ENCODE data around the gene HDAC8. TPM values are rescaled to one million over a fixed set of nuclear protein-coding genes. Genes with fewer than 3 reads are reported as not detected.

HDAC8 gene
- total and polyA plus RNA-seq, 2 donors (not counting 1 experiment from before 2014, with no cell fraction given): 13.3 to 41.9 TPM

DNA sequence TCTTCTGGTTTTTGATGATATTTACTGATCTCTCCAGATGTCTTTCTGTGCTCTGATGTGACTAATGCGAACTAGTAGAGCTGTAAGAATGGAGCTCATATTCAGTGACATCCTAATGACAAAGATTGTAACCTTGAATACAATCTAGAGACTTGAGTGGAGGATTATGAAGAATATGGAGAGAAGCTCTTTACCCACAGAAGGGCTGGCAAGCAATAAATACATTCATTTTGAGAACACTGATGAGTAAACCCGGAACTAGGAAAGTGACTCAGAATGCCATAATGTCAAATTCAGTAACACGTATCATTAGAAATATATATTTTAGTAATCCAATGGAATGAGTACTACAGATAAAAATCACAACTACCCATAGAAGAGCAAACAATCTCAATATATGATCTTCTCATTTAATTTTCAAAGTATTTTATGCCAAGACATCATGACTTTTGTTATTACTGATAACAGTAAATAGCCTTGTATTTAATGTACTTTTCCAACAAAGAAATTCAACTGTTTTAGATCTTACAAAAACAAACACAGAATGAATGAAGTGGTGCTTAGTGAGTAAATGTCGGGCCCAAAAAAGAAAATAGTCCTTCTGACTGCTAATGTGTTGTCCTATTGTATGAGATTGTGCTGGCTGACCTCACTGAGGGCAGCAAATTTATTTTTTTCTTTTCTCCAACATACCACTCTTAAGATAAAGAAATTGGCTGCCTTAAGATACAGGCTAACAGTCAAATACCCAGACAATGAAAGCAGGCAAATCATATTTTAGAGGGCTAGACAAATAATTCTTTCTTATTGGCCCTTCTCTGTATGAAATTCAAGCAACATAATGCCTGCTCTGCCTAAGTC is 49.2 kb upstream of the HDAC8 start:
- Mint-ChIP-seq H3K27me3 (peaks cover 3% of the 10 kb centered on the region), H3K4me3 (no peak overlapping the region), H3K4me1 (no peaks in the 10 kb centered on the region), H3K9me3 (ENCODE audit: insufficient read depth) (no peaks in the 10 kb centered on the region), H3K27ac (no peak overlapping the region)
- Histone ChIP-seq H3K4me2 (replicated peaks; ENCODE audit: low read depth, low read length, poor library complexity, severe bottlenecking) (no peak overlapping the region), H3K4me3 (ENCODE audit: control extremely low read depth in 1 of 5, extremely low read depth in 1 of 5, insufficient read depth in 1 of 5, low read depth in 2 of 5, low read length in 4 of 5) (no peak overlapping the region), H2AFZ (ENCODE audit: insufficient read depth, low read depth, low read length, poor library complexity, severe bottlenecking) (no peak overlapping the region), H3K9ac (ENCODE audit: low read length) (no peak overlapping the region), H3K9me3 (ENCODE audit: control extremely low read depth in 1 of 3, control insufficient read depth in 2 of 3, insufficient read depth in 1 of 3, low read length in 2 of 3) (no peaks in the 10 kb centered on the region), H4K20me1 (ENCODE audit: control insufficient read depth, insufficient read depth, low read length, poor library complexity, severe bottlenecking) (no peaks in the 10 kb centered on the region), H3K27me3 (replicated peaks in 1 of 4; ENCODE audit: control extremely low read depth in 1 of 4, control insufficient read depth in 3 of 4, insufficient read depth in 4 of 4, low read length in 3 of 4) (no peaks in the 10 kb centered on the region), H3K27ac (ENCODE audit: low read length in 2 of 2) (no peak overlapping the region), H3K36me3 (replicated peaks in 1 of 2; ENCODE audit: control extremely low read depth in 1 of 2, control insufficient read depth in 1 of 2, extremely low read depth in 1 of 2, insufficient read depth in 2 of 2, low read length in 1 of 2) (no peaks in the 10 kb centered on the region), H3K79me2 (ENCODE audit: control insufficient read depth, insufficient read depth, low read length) (no peaks in the 10 kb centered on the region), H3K4me1 (ENCODE audit: control insufficient read depth in 2 of 2, insufficient read depth in 2 of 2, low read length in 2 of 2) (no peaks in the 10 kb centered on the region)
- ChIA-PET CTCF (no interaction called here), POLR2A (no interaction called here)
- intact Hi-C loops (cut with micrococcal nuclease): no loop called here
- DNase-seq (no peak), ATAC-seq (ENCODE audit: low read depth) (no peak)
- TF ChIP-seq, protein P1, sequence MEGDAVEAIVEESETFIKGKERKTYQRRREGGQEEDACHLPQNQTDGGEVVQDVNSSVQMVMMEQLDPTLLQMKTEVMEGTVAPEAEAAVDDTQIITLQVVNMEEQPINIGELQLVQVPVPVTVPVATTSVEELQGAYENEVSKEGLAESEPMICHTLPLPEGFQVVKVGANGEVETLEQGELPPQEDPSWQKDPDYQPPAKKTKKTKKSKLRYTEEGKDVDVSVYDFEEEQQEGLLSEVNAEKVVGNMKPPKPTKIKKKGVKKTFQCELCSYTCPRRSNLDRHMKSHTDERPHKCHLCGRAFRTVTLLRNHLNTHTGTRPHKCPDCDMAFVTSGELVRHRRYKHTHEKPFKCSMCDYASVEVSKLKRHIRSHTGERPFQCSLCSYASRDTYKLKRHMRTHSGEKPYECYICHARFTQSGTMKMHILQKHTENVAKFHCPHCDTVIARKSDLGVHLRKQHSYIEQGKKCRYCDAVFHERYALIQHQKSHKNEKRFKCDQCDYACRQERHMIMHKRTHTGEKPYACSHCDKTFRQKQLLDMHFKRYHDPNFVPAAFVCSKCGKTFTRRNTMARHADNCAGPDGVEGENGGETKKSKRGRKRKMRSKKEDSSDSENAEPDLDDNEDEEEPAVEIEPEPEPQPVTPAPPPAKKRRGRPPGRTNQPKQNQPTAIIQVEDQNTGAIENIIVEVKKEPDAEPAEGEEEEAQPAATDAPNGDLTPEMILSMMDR (IDR thresholded peaks at IDR 0.05): no peak
- TF ChIP-seq EZH2 (IDR thresholded peaks at IDR 0.05; ENCODE audit: borderline replicate concordance, insufficient read depth, low read depth, low read length, poor library complexity, severe bottlenecking): no peak
- no CpG with 5 or more reads among the region's 4 CpGs for WGBS (ENCODE audit: insufficient coverage)

DNA sequence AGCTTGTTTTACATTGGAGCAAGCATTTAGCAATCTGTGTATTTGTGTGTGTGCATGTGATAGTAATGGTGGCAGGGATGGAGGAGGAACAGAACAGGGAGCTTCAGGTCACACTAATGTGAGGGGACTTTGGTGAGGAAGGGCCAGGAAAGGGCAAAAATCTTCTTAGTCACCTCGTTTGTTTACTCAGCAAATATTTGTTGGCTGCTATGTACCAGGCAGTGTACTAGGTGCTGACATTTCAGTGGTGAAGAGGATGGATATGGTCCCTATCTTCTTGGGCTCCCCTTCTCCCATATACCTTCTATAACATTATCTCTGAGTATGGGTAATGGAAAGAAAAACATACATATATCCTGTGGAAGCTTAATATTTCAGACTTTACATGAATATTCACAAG is 48.5 kb upstream of the HDAC8 start:
- no peaks in the 10 kb centered on the region for H3K9me3 ChIP-seq (ENCODE audit: control extremely low read depth in 1 of 3, control insufficient read depth in 2 of 3, insufficient read depth in 1 of 3, low read length in 2 of 3)
- H4K20me1 ChIP-seq (ENCODE audit: control insufficient read depth, insufficient read depth, low read length, poor library complexity, severe bottlenecking): no peaks in the 10 kb centered on the region
- H3K4me2 ChIP-seq (replicated peaks; ENCODE audit: low read depth, low read length, poor library complexity, severe bottlenecking): no peak overlapping the region
- no peak overlapping the region for H2AFZ ChIP-seq (ENCODE audit: insufficient read depth, low read depth, low read length, poor library complexity, severe bottlenecking)
- no peak overlapping the region for H3K27ac ChIP-seq (ENCODE audit: low read length in 2 of 2)
- Mint-ChIP-seq H3K4me3 (no peak overlapping the region), H3K27me3 (peaks cover 3% of the 10 kb centered on the region), H3K27ac (no peak overlapping the region), H3K9me3 (ENCODE audit: insufficient read depth) (no peaks in the 10 kb centered on the region), H3K4me1 (no peaks in the 10 kb centered on the region)
- no peak overlapping the region for H3K9ac ChIP-seq (ENCODE audit: low read length)
- H3K27me3 ChIP-seq (replicated peaks in 1 of 4; ENCODE audit: control extremely low read depth in 1 of 4, control insufficient read depth in 3 of 4, insufficient read depth in 4 of 4, low read length in 3 of 4): no peaks in the 10 kb centered on the region
- DNase-seq: no peak
- no CpG with 5 or more reads among the region's 1 CpG for WGBS (ENCODE audit: insufficient coverage)
- ChIA-PET CTCF (no interaction called here), POLR2A (no interaction called here)
- no peak for TF ChIP-seq EZH2 (IDR thresholded peaks at IDR 0.05; ENCODE audit: borderline replicate concordance, insufficient read depth, low read depth, low read length, poor library complexity, severe bottlenecking)
- TF ChIP-seq, protein P1 (IDR thresholded peaks at IDR 0.05): no peak
- H3K4me3 ChIP-seq (ENCODE audit: control extremely low read depth in 1 of 5, extremely low read depth in 1 of 5, insufficient read depth in 1 of 5, low read depth in 2 of 5, low read length in 4 of 5): no peak overlapping the region
- ATAC-seq (ENCODE audit: low read depth): no peak
- no peaks in the 10 kb centered on the region for H3K4me1 ChIP-seq (ENCODE audit: control insufficient read depth in 2 of 2, insufficient read depth in 2 of 2, low read length in 2 of 2)
- H3K36me3 ChIP-seq (replicated peaks in 1 of 2; ENCODE audit: control extremely low read depth in 1 of 2, control insufficient read depth in 1 of 2, extremely low read depth in 1 of 2, insufficient read depth in 2 of 2, low read length in 1 of 2): no peaks in the 10 kb centered on the region
- no peaks in the 10 kb centered on the region for H3K79me2 ChIP-seq (ENCODE audit: control insufficient read depth, insufficient read depth, low read length)
- intact Hi-C loops (cut with micrococcal nuclease): no loop called here

All from B cell (primary cell).